GM12878 (cell line): ENCODE measurements around the gene SKAP1. TPM values are rescaled to one million over a fixed set of nuclear protein-coding genes. Genes with fewer than 3 reads are reported as not detected.

Experiments used
- ATAC-seq: fragments of 200-7000 bp; cut with Tn5 transposase; 3 replicates; pipeline ENCODE4 v1.9.1; 2020; ENCODE audit warnings: mild to moderate bottlenecking, moderate library complexity
- BruUV-seq: library from RNA; stranded (reverse); fragments of 400-500 nt; replicated peaks from 2 replicates; lab custom pipeline; 2021; lab: Mats Ljungman, UMichigan
- CTCF ChIA-PET: fragments of 300-600 bp; sonication (Branson Sonifier 250); formaldehyde crosslinking; extraction: SDS; loops from one replicate; lab custom pipeline; 2021; ENCODE audit warnings: inconsistent platforms; lab: Yijun Ruan, JAX
- POLR2A ChIA-PET: fragments of 350-600 bp; formaldehyde crosslinking; extraction: SDS; loops from one replicate; lab custom pipeline; 2021; ENCODE audit warnings: inconsistent platforms; lab: Charles Lee
- RAD21 ChIA-PET: fragments of 300-600 bp; sonication (Branson Sonifier 250); formaldehyde crosslinking; loops from one replicate; lab custom pipeline; 2023; ENCODE audit warnings: antibody characterized with exemption; ENCODE audit not compliant: unreplicated experiment; lab: Charles Lee
- SMC1A ChIA-PET: fragments of 300-600 bp; sonication (Branson Sonifier 250); formaldehyde crosslinking; loops from one replicate; lab custom pipeline; 2023; ENCODE audit not compliant: unreplicated experiment, uncharacterized antibody; lab: Charles Lee
- DNase-seq: peaks from one replicate; pipeline ENCODE4 v3.0.0-alpha.2; 2011; ENCODE audit warnings: low read depth, low spot score
- FAIRE-seq: peaks from 3 replicates; lab custom pipeline; 2011; peaks lifted over from hg19 to GRCh38; lab: Jason Lieb, UNC
- H2AFZ ChIP-seq: 2 replicates; pipeline ENCODE4 v1.6.0; 2011; ENCODE audit warnings: low read depth, low read length, control low read depth; ENCODE audit not compliant: control insufficient read depth
- H3K27ac ChIP-seq: 2 replicates; pipeline ENCODE4 v1.5.1; 2011; ENCODE audit warnings: control low read depth; ENCODE audit not compliant: control insufficient read depth, insufficient read depth
- H3K27me3 ChIP-seq, 2 experiments: replicated peaks in 1 of 2; 2 replicates each; pipeline versions ENCODE4 v1.6.0 to v1.6.1; 2011; ENCODE audit warnings: low read length in 1 of 2; ENCODE audit not compliant: control insufficient read depth in 2 of 2, insufficient read depth in 2 of 2
- H3K36me3 ChIP-seq, 2 experiments: 2 replicates each; pipeline ENCODE4 v1.5.1; 2011; ENCODE audit warnings: low read length in 1 of 2; ENCODE audit not compliant: control insufficient read depth in 2 of 2, insufficient read depth in 2 of 2
- H3K4me1 ChIP-seq: 2 replicates; pipeline ENCODE4 v1.6.1; 2011; ENCODE audit warnings: mild to moderate bottlenecking, low read length, moderate library complexity, mixed read lengths; ENCODE audit not compliant: control insufficient read depth, insufficient read depth
- H3K4me2 ChIP-seq: 2 replicates; pipeline ENCODE4 v1.6.0; 2011; ENCODE audit warnings: control low read depth; ENCODE audit not compliant: control insufficient read depth, insufficient read depth
- H3K4me3 ChIP-seq: fragments of 200-600 bp; sonication (generic); 2 replicates; pipeline ENCODE4 v1.5.1; 2016
- H3K79me2 ChIP-seq: 2 replicates; pipeline ENCODE4 v1.6.0; 2011; ENCODE audit warnings: low read length; ENCODE audit not compliant: control insufficient read depth, insufficient read depth
- H3K9ac ChIP-seq: 2 replicates; pipeline ENCODE4 v1.8.0; 2011; ENCODE audit warnings: low read length, control low read depth, mixed read lengths; ENCODE audit not compliant: control insufficient read depth, insufficient read depth
- H3K9me3 ChIP-seq: replicated peaks from 3 replicates; pipeline ENCODE4 v1.5.1; 2011; ENCODE audit warnings: mild to moderate bottlenecking, low read length; ENCODE audit not compliant: control insufficient read depth, insufficient read depth
- H4K20me1 ChIP-seq: 2 replicates; pipeline ENCODE4 v1.6.0; 2011; ENCODE audit not compliant: control insufficient read depth, insufficient read depth
- EGR1 ChIP-seq, 2 experiments: IDR thresholded peaks; 1 replicate in 1 of 2; 2 replicates in 1 of 2; pipeline ENCODE4 v1.6.1; 2011 to 2012; ENCODE audit warnings: low read depth in 2 of 2, low read length in 2 of 2, borderline replicate concordance in 1 of 2, mild to moderate bottlenecking in 1 of 2, moderate library complexity in 1 of 2
- HSF1 ChIP-seq: fragments of 150-350 bp; IDR thresholded peaks from 2 replicates; pipeline ENCODE4 v1.6.1; 2014; ENCODE audit warnings: mild to moderate bottlenecking, low read depth, low read length
- JUND ChIP-seq: IDR thresholded peaks from 2 replicates; pipeline ENCODE4 v1.6.1; 2012; ENCODE audit warnings: low read depth, mild to moderate bottlenecking, low read length, improper control_type of control experiment, moderate library complexity
- SIN3A ChIP-seq: IDR thresholded peaks from 2 replicates; pipeline ENCODE4 v1.6.1; 2012; ENCODE audit warnings: low read depth, low read length, improper control_type of control experiment
- SMAD5 ChIP-seq: IDR thresholded peaks from 2 replicates; pipeline ENCODE4 v1.6.1; 2016; ENCODE audit warnings: antibody characterized with exemption, low read depth
- SREBF2 ChIP-seq: IDR thresholded peaks from 2 replicates; pipeline ENCODE4 v1.6.1; 2012; ENCODE audit warnings: mild to moderate bottlenecking, low read length
- SUPT20H ChIP-seq: IDR thresholded peaks from 2 replicates; pipeline ENCODE4 v1.6.1; 2011; ENCODE audit warnings: low read depth, mild to moderate bottlenecking, low read length, moderate library complexity, borderline replicate concordance; ENCODE audit not compliant: control insufficient read depth
- ZNF207 ChIP-seq: fragments of 450-650 bp; IDR thresholded peaks from 2 replicates; pipeline ENCODE4 v1.6.1; 2014; ENCODE audit warnings: antibody characterized with exemption, mild to moderate bottlenecking, borderline replicate concordance
- WGBS: methylation state at CpG from one replicate; pipeline ENCODE4 v1.1.6; 2016; ENCODE audit warnings: low lambda C conversion rate; ENCODE audit not compliant: insufficient replicate concordance, insufficient coverage; ENCODE audit errors: missing lambda C conversion rate; 5-methylcytosine and 5-hydroxymethylcytosine counted together
- in situ Hi-C: fragments of 300-500 bp; cut with MboI; formaldehyde crosslinking; loops from 9 replicates; pipeline ENCODE4 v1.14.3; 2018; ENCODE audit warnings: mixed read lengths
- intact Hi-C: fragments of 100-400 bp; cut with micrococcal nuclease; formaldehyde crosslinking; loops from one replicate; pipeline ENCODE4 v1.14.2; 2022; ENCODE audit not compliant: unreplicated experiment
- polyA plus RNA-seq, 11 experiments: library from polyadenylated mRNA; depleted of rRNA in 4 of 11; unstranded in 6 of 11; stranded (reverse) in 5 of 11; fragments of >200 nt; fragmentation: Nextera tagmentation in 4 of 11; fragmentation: Illumina TruSeq in 1 of 11; extraction: Ambion mirVana in 4 of 11; extraction: Trizol in 1 of 11; gene quantifications; 1 replicate in 1 of 11; 2 replicates in 10 of 11; pipeline versions ENCODE4 v1.2.1 to v1.2.3, GENCODE V29; 2011 to 2016; ENCODE audit warnings: inconsistent platforms in 2 of 11, missing spikeins in 2 of 11, low read depth in 1 of 11
- total RNA-seq, 4 experiments: library from RNA; depleted of rRNA in 3 of 4; stranded (reverse); fragments of >200 nt in 3 of 4; fragmentation: Illumina TruSeq in 1 of 4; extraction: Trizol in 1 of 4; gene quantifications; 2 replicates each; pipeline versions ENCODE4 v1.2.1 to v1.2.3, GENCODE V29; 2013 to 2021

Gene SKAP1
- total and polyA plus RNA-seq, 10 of the 15 experiments (the other 5 are each of a cell fraction or from before 2014, with no cell fraction given), result 17.1 to 97.6 (median 35.9) TPM

- peaks cover 0 to 5% of the 10 kb centered on the region in 2 experiments; a peak in 1 of 4 replicates for H3K36me3 ChIP-seq
- ChIA-PET POLR2A (interaction anchor here (0.8 to 1.7 kb wide), 4 partner anchors 9 to 484 kb away, joined by 3 to 5 read pairs (median 3); no protein-coding TSS in a partner anchor), CTCF (interaction anchor here (0.6 to 33.4 kb wide), 5 partner anchors 14 to 475 kb away, joined by 3 to 525 read pairs (median 4); partner anchors contain the start of gene SNX11), RAD21 (interaction anchor here (1.0 to 9.5 kb wide), 4 partner anchors 11 to 69 kb away, joined by 3 to 113 read pairs (median 18); no protein-coding TSS in a partner anchor), SMC1A (interaction anchor here (1.2 to 9.5 kb wide), 5 partner anchors 13 to 46 kb away, joined by 3 to 66 read pairs (median 13); partner anchors contain the start of gene SNX11)
- H3K9ac ChIP-seq, result no peak overlapping the region
- no peak overlapping the region for H3K27ac ChIP-seq
- H2AFZ ChIP-seq, result no peak overlapping the region
- H3K79me2 ChIP-seq, result peaks cover 43% of the 10 kb centered on the region
- H3K27me3 ChIP-seq, result no peaks in the 10 kb centered on the region
- peaks cover 20% of the 10 kb centered on the region for H3K4me1 ChIP-seq
- H3K4me3 ChIP-seq, result no peak overlapping the region
- ATAC-seq (no peak), DNase-seq (no peak), FAIRE-seq (no peak)
- BruUV-seq, result no TSS peak
- no peaks in the 10 kb centered on the region for H3K9me3 ChIP-seq
- in situ Hi-C loops, result no loop called here
- H4K20me1 ChIP-seq, result no peaks in the 10 kb centered on the region
- H3K4me2 ChIP-seq, result no peak overlapping the region
- TF ChIP-seq JUND (no peak), SIN3A (no peak), ZNF207 (no peak), EGR1 (IDR thresholded peaks at IDR 0.05; ENCODE audit: borderline replicate concordance in 1 of 2, low read depth in 2 of 2, low read length in 2 of 2) (no peak), SUPT20H (no peak), SREBF2 (no peak), HSF1 (no peak), SMAD5 (no peak)
- WGBS, result 99% methylated on average over 4 of the region's 4 CpGs
- intact Hi-C loops, result no loop called here
These were observed 334.4 kb downstream of the SKAP1 start for GRCh38 chr17:48095611-48096010.
